ENCODE measurements around the gene FOXO3. TPM values are rescaled to one million over a fixed set of nuclear protein-coding genes. Genes with fewer than 3 reads are reported as not detected.

FOXO3 gene
- total RNA-seq, 1 donor from 2014 or later, result 32.8 TPM

GRCh38 chr6:108561742-108562502 is 1.2 kb downstream of the FOXO3 start:
- Mint-ChIP-seq H3K4me3 (peak overlapping the region; percentile 95), H3K27ac (ENCODE audit: unreplicated experiment) (peak overlapping the region; percentile 86), H3K4me1 (peaks cover 52% of the 10 kb centered on the region), H3K9me3 (no peaks in the 10 kb centered on the region), H3K27me3 (ENCODE audit: low read depth) (peaks cover 40% of the 10 kb centered on the region), H3K36me3 (ENCODE audit: low read depth) (peaks cover 4% of the 10 kb centered on the region)
- TF ChIP-seq, protein P1, sequence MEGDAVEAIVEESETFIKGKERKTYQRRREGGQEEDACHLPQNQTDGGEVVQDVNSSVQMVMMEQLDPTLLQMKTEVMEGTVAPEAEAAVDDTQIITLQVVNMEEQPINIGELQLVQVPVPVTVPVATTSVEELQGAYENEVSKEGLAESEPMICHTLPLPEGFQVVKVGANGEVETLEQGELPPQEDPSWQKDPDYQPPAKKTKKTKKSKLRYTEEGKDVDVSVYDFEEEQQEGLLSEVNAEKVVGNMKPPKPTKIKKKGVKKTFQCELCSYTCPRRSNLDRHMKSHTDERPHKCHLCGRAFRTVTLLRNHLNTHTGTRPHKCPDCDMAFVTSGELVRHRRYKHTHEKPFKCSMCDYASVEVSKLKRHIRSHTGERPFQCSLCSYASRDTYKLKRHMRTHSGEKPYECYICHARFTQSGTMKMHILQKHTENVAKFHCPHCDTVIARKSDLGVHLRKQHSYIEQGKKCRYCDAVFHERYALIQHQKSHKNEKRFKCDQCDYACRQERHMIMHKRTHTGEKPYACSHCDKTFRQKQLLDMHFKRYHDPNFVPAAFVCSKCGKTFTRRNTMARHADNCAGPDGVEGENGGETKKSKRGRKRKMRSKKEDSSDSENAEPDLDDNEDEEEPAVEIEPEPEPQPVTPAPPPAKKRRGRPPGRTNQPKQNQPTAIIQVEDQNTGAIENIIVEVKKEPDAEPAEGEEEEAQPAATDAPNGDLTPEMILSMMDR (conservative IDR thresholded peaks at IDR 0.05), result no peak
- DNase-seq (ENCODE audit: low read depth, low spot score), result peak; percentile 20

DNA sequence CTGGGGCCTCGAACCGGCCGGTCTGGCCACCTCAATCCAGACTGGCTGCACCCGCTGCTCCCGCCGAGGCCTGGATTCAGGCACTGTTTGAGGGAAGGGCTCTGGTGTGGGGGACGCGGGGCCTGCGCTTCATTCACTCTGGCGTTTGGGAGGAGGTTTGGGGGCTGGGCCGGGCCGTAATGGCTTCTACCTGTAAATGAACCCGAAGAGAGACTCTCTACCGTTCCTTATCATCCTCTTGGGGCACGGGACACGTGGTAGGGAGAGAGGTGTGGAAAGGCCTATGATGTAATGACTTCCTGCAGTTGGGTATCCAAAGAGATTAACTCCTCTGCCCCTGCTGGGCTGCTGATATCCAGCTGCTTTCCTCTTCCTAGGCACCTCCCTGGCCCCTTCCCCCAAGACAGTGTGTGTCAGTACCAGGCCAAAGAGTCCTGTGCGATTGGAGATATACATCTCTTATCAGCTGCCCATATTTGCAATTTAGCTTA is 1.8 kb downstream of the FOXO3 start:
- TF ChIP-seq, protein P1 (conservative IDR thresholded peaks at IDR 0.05), result no peak
- Mint-ChIP-seq H3K27me3 (ENCODE audit: low read depth) (peaks cover 38% of the 10 kb centered on the region), H3K4me1 (peaks cover 47% of the 10 kb centered on the region), H3K27ac (ENCODE audit: unreplicated experiment) (peak overlapping the region; percentile 86), H3K4me3 (peak overlapping the region; percentile 95), H3K9me3 (no peaks in the 10 kb centered on the region), H3K36me3 (ENCODE audit: low read depth) (peaks cover 6% of the 10 kb centered on the region)
- peak; percentile 23 for DNase-seq (ENCODE audit: low read depth, low spot score)

GRCh38 chr6:108563292-108563691 is 2.6 kb downstream of the FOXO3 start:
- DNase-seq (ENCODE audit: low read depth, low spot score), result no peak
- peaks cover 50% of the 10 kb centered on the region for H3K4me1 Mint-ChIP-seq
- TF ChIP-seq, protein P1 (conservative IDR thresholded peaks at IDR 0.05), result no peak
- H3K36me3 Mint-ChIP-seq (ENCODE audit: low read depth), result peaks cover 8% of the 10 kb centered on the region
- peak overlapping the region; percentile 95 for H3K4me3 Mint-ChIP-seq
- H3K27me3 Mint-ChIP-seq (ENCODE audit: low read depth), result peaks cover 38% of the 10 kb centered on the region
- no peaks in the 10 kb centered on the region for H3K9me3 Mint-ChIP-seq
- H3K27ac Mint-ChIP-seq (ENCODE audit: unreplicated experiment), result no peak overlapping the region

GRCh38 chr6:108564178-108564577 is 3.5 kb downstream of the FOXO3 start:
- no peak for DNase-seq (ENCODE audit: low read depth, low spot score)
- H3K27ac Mint-ChIP-seq (ENCODE audit: unreplicated experiment), result no peak overlapping the region
- TF ChIP-seq, protein P1 (conservative IDR thresholded peaks at IDR 0.05), result no peak
- H3K27me3 Mint-ChIP-seq (ENCODE audit: low read depth), result peaks cover 38% of the 10 kb centered on the region
- peaks cover 11% of the 10 kb centered on the region for H3K36me3 Mint-ChIP-seq (ENCODE audit: low read depth)
- H3K9me3 Mint-ChIP-seq, result no peaks in the 10 kb centered on the region
- H3K4me3 Mint-ChIP-seq, result peak overlapping the region; percentile 52
- H3K4me1 Mint-ChIP-seq, result peaks cover 55% of the 10 kb centered on the region

- Mint-ChIP-seq H3K27me3 (ENCODE audit: low read depth) (peaks cover 35% of the 10 kb centered on the region), H3K4me3 (peak overlapping the region; percentile 70), H3K27ac (ENCODE audit: unreplicated experiment) (no peak overlapping the region), H3K36me3 (ENCODE audit: low read depth) (peaks cover 14% of the 10 kb centered on the region), H3K4me1 (peaks cover 55% of the 10 kb centered on the region), H3K9me3 (no peaks in the 10 kb centered on the region)
- DNase-seq (ENCODE audit: low read depth, low spot score), result no peak
- TF ChIP-seq, protein P1 (conservative IDR thresholded peaks at IDR 0.05), result no peak
Measured at GRCh38 chr6:108565091-108565766, 4.5 kb downstream of the FOXO3 start.
